Measurements from ENCODE around the gene LIMS2. TPM values are rescaled to one million over a fixed set of nuclear protein-coding genes. Genes with fewer than 3 reads are reported as not detected.

LIMS2 gene
- total and polyA plus RNA-seq, 2 of the 8 experiments (the other 6 are each of a cell fraction or from before 2014, with no cell fraction given), result 3.3 to 4.8 TPM

DNA sequence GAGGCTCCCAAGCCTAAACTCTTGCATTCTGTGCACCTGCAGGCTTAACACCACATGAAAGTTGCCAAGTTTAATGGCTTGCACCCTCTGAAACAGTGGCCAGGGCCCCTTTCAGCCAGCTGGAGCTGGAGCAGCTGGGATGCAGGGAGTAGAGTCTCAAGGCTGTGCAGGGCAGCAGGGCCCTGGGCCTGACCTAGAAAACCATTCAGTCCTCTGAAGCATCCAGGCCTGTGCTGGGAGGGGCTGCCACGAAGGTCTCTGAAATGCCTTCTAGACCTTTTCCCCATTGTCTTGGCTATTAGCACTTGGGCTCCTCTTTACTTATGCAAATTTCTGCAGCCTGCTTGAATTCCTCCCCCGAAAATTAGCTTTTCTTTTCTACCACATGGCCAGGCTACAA is 15.4 kb upstream of the LIMS2 start (continued):
- TF ChIP-seq PHF8 (conservative IDR thresholded peaks at IDR 0.05; ENCODE audit: low read depth, low read length) (no peak), CHD2 (IDR thresholded peaks at IDR 0.05; ENCODE audit: low read length) (no peak), POU5F1 (IDR thresholded peaks at IDR 0.05; ENCODE audit: low read depth, low read length) (no peak), FOSL1 (IDR thresholded peaks at IDR 0.05; ENCODE audit: insufficient read depth, low read depth, low read length) (no peak)
